AG08395 (cell line): Measurements from ENCODE around the gene MYEOV.

ENCODE experiments used
- DNase-seq: peaks from one replicate; pipeline ENCODE4 v3.0.0; 2012; ENCODE audit warnings: mixed read lengths, low spot score

The MYEOV gene

GRCh38 chr11:69301455-69302401 is 7.8 kb downstream of the MYEOV start:
- DNase-seq, result peak; percentile 93

GRCh38 chr11:69302447-69303020 is 8.6 kb downstream of the MYEOV start:
- no peak for DNase-seq

- no peak for DNase-seq
Observed at GRCh38 chr11:69303427-69303826, 9.5 kb downstream of the MYEOV start.

GRCh38 chr11:69304258-69304657 is 10.3 kb downstream of the MYEOV start:
- DNase-seq, result no peak

GRCh38 chr11:69304686-69305085 is 10.7 kb downstream of the MYEOV start:
- DNase-seq, result no peak

GRCh38 chr11:69305885-69306540 is 12.1 kb downstream of the MYEOV start:
- no peak for DNase-seq

- no peak for DNase-seq
Observed at GRCh38 chr11:69306821-69307220, 12.9 kb downstream of the MYEOV start.

- no peak for DNase-seq
Observed at GRCh38 chr11:69307421-69307820, 13.5 kb downstream of the MYEOV start.

- DNase-seq, result no peak
Observed at GRCh38 chr11:69307871-69308431, 14.0 kb downstream of the MYEOV start.

GRCh38 chr11:69308491-69308911 is 14.5 kb downstream of the MYEOV start:
- no peak for DNase-seq

- no peak for DNase-seq
Observed at GRCh38 chr11:69308936-69309615, 15.1 kb downstream of the MYEOV start.

- DNase-seq, result peak; percentile 41
Observed at GRCh38 chr11:69309631-69310280, 15.8 kb downstream of the MYEOV start.

GRCh38 chr11:69310351-69310750 is 16.4 kb downstream of the MYEOV start:
- DNase-seq, result no peak

GRCh38 chr11:69310934-69311766 is 17.2 kb downstream of the MYEOV start:
- no peak for DNase-seq

GRCh38 chr11:69311767-69312385 is 17.9 kb downstream of the MYEOV start:
- DNase-seq, result no peak

GRCh38 chr11:69312453-69313404 is 18.8 kb downstream of the MYEOV start:
- no peak for DNase-seq

- no peak for DNase-seq
Observed at GRCh38 chr11:69313992-69314391, 20.0 kb downstream of the MYEOV start.

GRCh38 chr11:69314555-69314954 is 20.6 kb downstream of the MYEOV start:
- no peak for DNase-seq

GRCh38 chr11:69316956-69317355 is 23.0 kb downstream of the MYEOV start:
- DNase-seq, result no peak
